Hypothalamus (tissue), 51 donors: ENCODE results near the gene WEE1.
"Not testable (repeated sequence)": the region's sequence is repeated elsewhere in the genome, so short reads cannot be mapped to it uniquely, and the experiment has no call there.

Experiments used
- DNase-seq, 51 donors: peaks; one replicate each; lab custom pipeline; 2025; lab: John Stamatoyannopoulos, UW

WEE1 gene

DNA sequence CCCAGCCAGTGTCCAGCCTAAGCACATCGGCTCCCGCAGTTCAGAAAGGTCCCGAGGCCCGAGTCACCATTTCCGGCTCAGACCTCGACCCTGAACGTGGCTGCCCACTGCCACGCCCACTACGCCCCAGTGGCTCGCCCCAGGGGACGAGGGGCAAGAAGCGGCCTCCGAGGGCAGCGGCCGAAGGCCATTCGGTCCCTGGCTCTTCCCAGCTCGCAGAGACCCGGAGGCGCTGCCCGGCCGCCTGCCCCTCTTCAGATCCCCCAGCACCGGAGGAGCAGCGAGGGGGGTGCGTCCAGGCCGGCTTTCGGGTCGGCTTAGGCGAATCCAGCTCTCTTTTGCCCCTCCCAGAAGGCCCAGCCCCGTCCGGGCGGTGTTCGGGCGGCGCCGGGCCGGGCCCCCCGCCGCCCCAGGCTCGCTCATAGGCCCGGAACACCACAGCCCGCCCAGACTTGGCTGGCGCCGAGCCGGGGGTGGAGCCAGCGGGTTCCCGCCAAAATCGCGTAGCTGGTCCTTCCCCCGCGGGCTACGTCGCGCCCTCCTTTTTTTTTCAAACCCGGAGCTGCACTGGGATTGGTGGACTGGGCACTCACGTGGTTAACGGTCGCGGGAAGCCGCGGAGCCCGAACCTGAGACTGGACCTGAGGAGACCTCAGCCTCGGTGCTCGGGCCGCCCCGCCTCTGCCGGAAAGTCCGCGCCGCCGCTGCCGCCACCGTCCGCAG lies at the start of gene WEE1:
WEE1 (plus strand) TSS at position 619 of the 723 bp plus-strand sequence. CDS start 264 bp downstream, outside the sequence.
- peak; percentile 26 to 96 (median 87) for DNase-seq

DNA sequence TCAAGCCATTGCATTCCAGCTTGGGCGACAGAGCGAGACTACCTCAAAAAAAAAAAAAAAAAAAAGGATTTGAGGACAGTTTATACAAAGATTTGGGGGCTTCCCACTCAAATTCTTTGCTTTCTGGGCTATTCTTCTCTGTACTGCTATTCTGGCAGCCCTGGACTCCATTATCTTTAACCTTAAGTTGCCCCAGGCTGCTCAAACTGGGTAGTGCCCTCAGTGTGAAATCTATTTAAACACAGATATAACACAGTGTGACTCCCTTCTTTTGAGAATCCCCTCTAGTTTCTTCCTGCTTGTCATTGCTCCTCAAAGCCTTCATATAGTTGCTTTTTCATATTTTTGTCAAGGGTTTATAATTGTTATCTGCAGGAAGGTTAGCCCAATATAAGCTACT lies 49.5 kb upstream of the WEE1 start:
- DNase-seq, result no peak

GRCh38 chr11:9525116-9525515 lies 48.4 kb upstream of the WEE1 start:
- DNase-seq, result no peak

DNA sequence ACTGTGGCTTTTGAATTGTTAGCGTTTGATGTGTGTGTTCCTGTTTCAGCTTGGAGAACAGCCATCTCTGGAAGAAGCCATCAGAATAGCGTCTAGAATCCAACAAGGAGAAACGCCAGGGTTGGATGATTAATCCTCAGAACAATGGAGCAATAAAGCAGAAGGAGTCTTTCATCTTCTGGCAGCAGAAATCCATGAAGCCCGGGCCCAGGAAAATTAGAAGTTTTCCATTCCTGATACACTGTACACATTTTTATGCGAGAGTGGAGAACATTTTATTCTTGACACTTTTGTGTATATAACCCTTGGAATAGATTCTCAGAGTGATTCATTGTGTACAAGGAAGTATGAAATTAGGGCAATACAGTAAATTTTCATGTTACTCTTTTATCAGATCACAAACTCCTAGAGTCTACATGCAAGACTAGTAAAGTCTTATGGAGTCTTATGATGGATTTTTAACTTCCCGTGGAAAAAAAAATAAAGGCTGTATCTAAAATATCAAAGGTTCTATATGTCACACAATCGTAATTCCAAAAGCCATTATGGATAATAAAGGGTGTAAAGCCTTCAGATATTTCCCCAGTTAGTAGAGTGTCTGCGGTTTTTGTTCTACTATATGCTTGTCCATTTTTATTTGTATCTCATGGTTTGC lies 45.9 kb upstream of the WEE1 start:
- peak in 2 of 51 donors; percentile 1 to 32 for DNase-seq

GRCh38 chr11:9528136-9528501 lies 45.4 kb upstream of the WEE1 start:
- no peak for DNase-seq

DNA sequence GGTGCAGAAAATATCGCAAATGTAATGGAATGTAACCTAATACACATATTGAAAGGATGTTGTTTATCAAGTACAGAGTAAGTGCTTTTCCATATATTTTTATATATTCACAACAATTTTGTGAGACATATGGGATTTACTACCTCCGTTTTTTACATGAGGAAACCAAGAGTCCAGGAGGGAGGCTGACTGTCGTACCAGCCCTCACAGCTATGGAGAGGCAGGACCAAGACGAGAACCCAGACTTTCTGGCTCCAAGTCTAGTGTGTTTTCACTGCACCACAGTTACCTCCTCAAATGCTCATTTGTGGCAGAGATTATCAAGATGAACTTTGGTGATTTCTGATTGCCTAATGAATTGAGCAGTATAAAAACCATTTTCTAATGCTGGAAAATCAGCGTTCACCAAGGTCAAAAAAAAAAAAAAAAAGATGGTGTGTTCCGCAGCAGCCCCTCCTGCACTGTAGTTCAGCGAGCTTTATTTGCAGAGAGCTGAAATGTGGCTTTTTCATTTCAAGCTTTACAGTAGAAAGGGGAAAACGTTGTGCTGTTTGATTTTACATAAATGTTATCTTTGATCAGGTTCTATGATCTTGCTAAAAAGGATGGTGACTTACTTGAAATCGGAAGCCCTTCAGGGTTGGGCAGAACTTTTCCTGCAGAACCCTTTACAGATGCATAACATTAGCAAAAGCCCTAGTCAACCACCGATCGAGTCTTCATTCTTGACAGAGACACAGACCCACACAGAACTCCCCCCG lies 44.7 kb upstream of the WEE1 start:
- DNase-seq, result no peak

GRCh38 chr11:9529334-9529650 lies 44.2 kb upstream of the WEE1 start:
- no peak for DNase-seq

DNA sequence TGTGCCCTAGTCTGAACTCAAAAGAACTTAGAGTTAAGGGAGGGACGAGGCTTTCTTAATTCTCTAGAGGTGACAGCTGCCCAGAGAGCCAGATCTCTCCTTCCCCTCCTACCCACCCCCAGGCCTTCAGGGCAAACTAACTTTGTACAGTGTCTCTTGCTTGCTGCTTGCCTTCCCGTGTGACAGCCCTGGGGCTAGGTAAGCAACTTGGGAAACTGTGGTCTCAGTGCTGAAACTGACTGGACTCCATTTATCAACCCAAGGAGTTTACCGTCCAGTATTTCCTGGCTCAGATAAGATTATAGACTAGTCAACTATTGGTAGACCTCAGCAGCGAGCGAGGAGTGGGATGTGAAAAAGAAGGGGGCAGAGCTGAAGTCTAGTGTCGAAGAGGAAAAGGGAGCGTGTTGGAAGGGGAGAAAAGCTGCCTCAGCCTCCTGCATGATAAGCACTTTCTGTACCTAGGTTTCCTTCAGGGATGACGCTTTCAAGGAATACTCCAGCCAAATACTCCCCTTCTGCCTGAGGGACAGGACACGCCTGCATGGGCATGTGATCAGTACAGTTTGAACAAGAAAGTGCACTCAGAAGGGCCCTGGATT lies 43.3 kb upstream of the WEE1 start:
- no peak for DNase-seq

DNA sequence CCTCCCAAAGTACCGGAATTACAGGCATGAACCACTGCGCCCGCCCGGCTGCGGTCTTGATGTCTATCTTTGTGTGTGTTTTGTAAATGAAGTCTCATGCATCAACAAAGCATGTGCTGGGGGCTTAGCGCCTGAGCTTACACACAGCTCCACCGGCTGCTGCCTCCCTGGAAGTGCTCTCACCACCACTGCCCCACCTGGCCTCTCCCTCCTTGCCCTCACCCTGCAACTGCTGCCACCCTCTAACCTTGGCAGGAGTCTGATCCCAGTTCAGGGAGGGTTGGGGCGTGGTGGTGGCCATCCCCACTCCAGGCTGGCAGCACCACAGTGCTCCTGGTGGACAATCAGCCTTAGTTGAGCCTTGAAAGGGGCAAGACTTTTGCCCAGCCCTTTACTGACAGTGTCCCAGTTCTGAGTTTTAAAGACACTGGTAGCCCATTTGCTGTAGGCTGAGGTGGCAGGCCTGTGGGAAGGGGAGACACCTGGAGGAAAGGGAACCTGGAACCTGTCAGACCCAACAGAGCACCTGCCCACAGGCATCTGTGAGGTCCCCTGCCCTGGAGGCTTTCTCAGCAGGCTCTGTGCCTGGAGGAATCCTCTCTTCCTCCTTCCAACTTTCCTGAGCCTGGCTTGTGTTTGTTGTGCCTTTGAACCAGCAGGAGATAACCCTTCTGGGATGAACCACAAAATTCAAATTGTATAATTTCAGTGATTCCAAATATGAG lies 42.4 kb upstream of the WEE1 start:
- no peak for DNase-seq

- no peak for DNase-seq
Observed at GRCh38 chr11:9533058-9533457, 40.4 kb upstream of the WEE1 start.

- DNase-seq, result no peak
Observed at GRCh38 chr11:9533736-9534473, 39.6 kb upstream of the WEE1 start.

- peak in 34 of 51 donors; percentile 2 to 60 (median 22) for DNase-seq
Observed at GRCh38 chr11:9535189-9535781, 38.2 kb upstream of the WEE1 start.

DNA sequence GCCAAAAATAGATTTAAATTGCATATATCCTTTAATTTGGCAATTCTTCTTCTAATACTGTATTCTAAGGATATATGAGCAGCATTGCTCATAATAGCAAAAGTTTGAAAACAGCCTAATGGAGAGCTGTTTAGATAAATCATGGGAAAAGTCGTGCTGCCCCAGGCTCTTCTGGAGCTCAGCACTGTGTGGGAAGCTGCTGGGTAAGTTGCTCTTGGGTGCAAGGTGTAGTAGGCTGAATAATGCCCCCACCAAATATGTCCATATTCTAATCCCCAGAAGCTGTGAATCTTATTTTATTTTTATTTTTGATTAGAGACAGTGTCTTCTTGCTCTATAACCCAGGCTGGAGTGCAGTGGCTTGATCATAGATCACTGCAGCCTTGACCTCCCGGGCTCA lies 34.9 kb upstream of the WEE1 start:
- no peak for DNase-seq

DNA sequence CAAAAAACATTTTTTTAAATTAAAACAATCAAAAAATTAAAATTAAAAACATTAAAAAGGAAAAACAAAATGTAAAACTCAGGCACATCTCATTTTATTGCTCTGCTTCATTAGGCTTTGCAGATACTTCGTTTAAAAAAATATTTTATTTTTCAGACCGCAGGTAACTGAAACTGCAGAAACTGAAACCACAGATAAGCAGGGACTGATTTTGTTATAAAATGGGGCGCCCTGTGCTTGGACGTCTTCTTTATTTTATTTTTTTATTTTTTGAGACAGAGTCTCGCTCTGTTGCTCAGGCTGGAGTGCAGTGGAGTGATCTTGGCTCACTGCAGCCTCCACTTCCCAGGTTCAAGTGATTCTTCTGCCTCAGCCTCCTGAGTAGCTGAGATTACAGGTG lies 24.3 kb upstream of the WEE1 start:
- not testable (repeated sequence) for DNase-seq

DNA sequence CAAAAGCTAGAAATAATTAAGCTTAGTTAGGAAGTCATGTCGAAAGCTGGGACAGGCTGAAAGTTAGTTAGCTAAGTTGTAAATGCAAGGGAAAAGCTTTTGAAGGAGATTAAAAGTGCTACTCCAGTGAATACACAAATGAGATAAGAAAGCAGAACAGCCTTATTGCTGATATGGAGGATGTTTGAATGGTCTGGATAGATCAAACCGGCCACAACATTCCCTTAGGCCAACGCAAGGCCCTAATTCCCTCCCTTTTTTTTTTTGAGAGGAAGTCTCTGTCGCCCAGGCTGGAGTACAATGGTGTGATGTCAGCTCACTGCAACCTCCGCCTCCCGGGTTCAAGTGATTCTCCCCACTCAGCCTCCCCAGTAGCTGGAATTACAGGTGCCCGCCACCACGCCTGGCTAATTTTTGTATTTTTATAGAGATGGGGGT lies 23.3 kb upstream of the WEE1 start:
- DNase-seq, result no peak

GRCh38 chr11:9561279-9561982 lies 12.0 kb upstream of the WEE1 start:
- DNase-seq, result no peak

GRCh38 chr11:9562716-9563115 lies 10.8 kb upstream of the WEE1 start:
- no peak for DNase-seq

DNA sequence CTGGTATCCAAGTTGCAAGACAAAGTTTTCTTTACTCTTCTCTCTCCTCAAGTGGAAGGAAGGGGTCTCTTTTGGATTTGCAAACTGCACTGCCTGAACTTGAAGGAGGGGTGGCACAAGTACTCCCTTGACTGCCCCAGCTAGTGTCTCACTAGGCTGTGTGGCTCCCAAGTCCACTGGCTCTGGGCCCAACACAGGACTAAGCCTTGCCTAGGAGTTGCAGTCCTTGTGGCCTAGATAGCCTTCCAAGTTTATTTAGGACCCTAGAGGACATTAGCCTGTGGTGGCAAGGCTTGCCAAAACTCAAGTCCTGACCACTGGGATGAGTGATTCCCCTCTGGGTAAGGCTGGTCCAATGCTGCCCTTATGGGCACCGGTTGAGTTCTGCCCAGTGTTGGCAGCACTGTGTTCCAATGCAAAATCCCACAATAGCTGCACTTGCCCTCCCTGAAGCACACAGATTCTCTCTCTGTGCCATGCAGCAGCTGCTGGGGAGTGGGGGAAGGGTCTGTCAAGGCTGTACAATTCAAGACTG lies 10.2 kb upstream of the WEE1 start:
- no peak for DNase-seq
